T-helper 17 cell (primary cell): ENCODE results near the gene FAM110A. TPM values are rescaled to one million over a fixed set of nuclear protein-coding genes. Genes with fewer than 3 reads are reported as not detected.
"Not testable (repeated sequence)": the region's sequence is repeated elsewhere in the genome, so short reads cannot be mapped to it uniquely, and the experiment has no call there.

ENCODE experiments used
- ATAC-seq: fragments of 150-1000 bp; cut with Tn5 transposase; 2 replicates; pipeline ENCODE4 v1.10.0; 2021; ENCODE audit warnings: mild to moderate bottlenecking, moderate library complexity
- DNase-seq, 3 donors: peaks; one replicate each; pipeline versions ENCODE4 v3.0.0 to v3.0.0-alpha.2; 2020 to 2021
- H3K9me3 ChIP-seq: one replicate; pipeline ENCODE4 v1.7.0; 2013; ENCODE audit warnings: low read length, mild to moderate bottlenecking; ENCODE audit not compliant: control insufficient read depth, poor library complexity, severe bottlenecking
- H3K27ac Mint-ChIP-seq: one replicate; pipeline ENCODE4 v1.8.0; 2022; ENCODE audit warnings: mild to moderate bottlenecking, moderate library complexity, mixed read lengths
- H3K27me3 Mint-ChIP-seq: one replicate; pipeline ENCODE4 v1.8.0; 2022; ENCODE audit warnings: mixed read lengths
- H3K36me3 Mint-ChIP-seq: one replicate; pipeline ENCODE4 v1.8.0; 2022; ENCODE audit warnings: low read depth, mixed read lengths
- H3K4me1 Mint-ChIP-seq: one replicate; pipeline ENCODE4 v1.8.0; 2022; ENCODE audit warnings: mild to moderate bottlenecking, mixed read lengths
- H3K4me3 Mint-ChIP-seq: one replicate; pipeline ENCODE4 v1.8.0; 2022; ENCODE audit warnings: mild to moderate bottlenecking, moderate library complexity, mixed read lengths
- total RNA-seq, 4 donors: library from RNA in 2 of 4; stranded (reverse) in 2 of 4; gene quantifications; one replicate each; pipeline ENCODE4 v1.2.3 and lab custom pipeline; 2022 to 2026

Gene FAM110A
- total RNA-seq, 2 donors from 2014 or later, result 14.1 to 35.1 TPM

GRCh38 chr20:826695-827323 is 6.7 kb upstream of the FAM110A start:
- no peaks in the 10 kb centered on the region for H3K27me3 Mint-ChIP-seq
- ATAC-seq (no peak), DNase-seq (no peak)
- H3K9me3 ChIP-seq, result no peaks in the 10 kb centered on the region
- no peaks in the 10 kb centered on the region for H3K36me3 Mint-ChIP-seq
- H3K4me1 Mint-ChIP-seq, result peaks cover 3% of the 10 kb centered on the region
- no peak overlapping the region for H3K4me3 Mint-ChIP-seq
- H3K27ac Mint-ChIP-seq, result no peak overlapping the region

GRCh38 chr20:827981-828380 is 5.5 kb upstream of the FAM110A start:
- not testable (repeated sequence) for ATAC-seq, H3K4me3 Mint-ChIP-seq

GRCh38 chr20:828987-829386 is 4.5 kb upstream of the FAM110A start:
- H3K9me3 ChIP-seq, result no peaks in the 10 kb centered on the region
- H3K27me3 Mint-ChIP-seq, result no peaks in the 10 kb centered on the region
- H3K4me3 Mint-ChIP-seq, result no peak overlapping the region
- no peak for ATAC-seq
- H3K27ac Mint-ChIP-seq, result no peak overlapping the region
- H3K4me1 Mint-ChIP-seq, result peaks cover 5% of the 10 kb centered on the region
- no peak for DNase-seq
- H3K36me3 Mint-ChIP-seq, result no peaks in the 10 kb centered on the region

More at GRCh38 chr20:827981-828380, 5.5 kb upstream of the FAM110A start:
- not testable (repeated sequence) for H3K4me1 Mint-ChIP-seq, H3K27ac Mint-ChIP-seq, H3K36me3 Mint-ChIP-seq, H3K27me3 Mint-ChIP-seq, DNase-seq, H3K9me3 ChIP-seq

- no peaks in the 10 kb centered on the region for H3K9me3 ChIP-seq
- Mint-ChIP-seq H3K4me1 (peaks cover 5% of the 10 kb centered on the region), H3K27ac (no peak overlapping the region), H3K27me3 (no peaks in the 10 kb centered on the region), H3K4me3 (no peak overlapping the region), H3K36me3 (no peaks in the 10 kb centered on the region)
- no peak for DNase-seq
- ATAC-seq, result no peak
Measured at GRCh38 chr20:829551-829950, 4.0 kb upstream of the FAM110A start.

GRCh38 chr20:830011-830521 is 3.4 kb upstream of the FAM110A start:
- no peaks in the 10 kb centered on the region for H3K9me3 ChIP-seq
- DNase-seq (no peak), ATAC-seq (no peak)
- Mint-ChIP-seq H3K4me1 (peaks cover 10% of the 10 kb centered on the region), H3K36me3 (no peaks in the 10 kb centered on the region), H3K27ac (no peak overlapping the region), H3K27me3 (no peaks in the 10 kb centered on the region), H3K4me3 (no peak overlapping the region)

GRCh38 chr20:831251-831650 is 2.3 kb upstream of the FAM110A start:
- ATAC-seq, result no peak
- H3K4me1 Mint-ChIP-seq, result peaks cover 16% of the 10 kb centered on the region
- H3K4me3 Mint-ChIP-seq, result no peak overlapping the region
- no peak for DNase-seq
- no peak overlapping the region for H3K27ac Mint-ChIP-seq
- no peaks in the 10 kb centered on the region for H3K36me3 Mint-ChIP-seq
- no peaks in the 10 kb centered on the region for H3K9me3 ChIP-seq
- no peaks in the 10 kb centered on the region for H3K27me3 Mint-ChIP-seq

GRCh38 chr20:831956-832355 is 1.6 kb upstream of the FAM110A start:
- peaks cover 21% of the 10 kb centered on the region for H3K4me1 Mint-ChIP-seq
- no peak for DNase-seq

GRCh38 chr20:833121-833449 is 430 bp upstream of the FAM110A start:
- no peak for DNase-seq
- no peak for ATAC-seq
- H3K9me3 ChIP-seq, result no peaks in the 10 kb centered on the region
- Mint-ChIP-seq H3K27ac (peak overlapping the region; percentile 91), H3K4me3 (peak overlapping the region; percentile 93), H3K36me3 (no peaks in the 10 kb centered on the region), H3K27me3 (no peaks in the 10 kb centered on the region), H3K4me1 (peaks cover 26% of the 10 kb centered on the region)

More at GRCh38 chr20:831956-832355, 1.6 kb upstream of the FAM110A start:
- no peaks in the 10 kb centered on the region for H3K27me3 Mint-ChIP-seq
- no peaks in the 10 kb centered on the region for H3K9me3 ChIP-seq
- no peak for ATAC-seq
- no peak overlapping the region for H3K4me3 Mint-ChIP-seq
- no peak overlapping the region for H3K27ac Mint-ChIP-seq
- no peaks in the 10 kb centered on the region for H3K36me3 Mint-ChIP-seq

- H3K4me1 Mint-ChIP-seq, result peaks cover 31% of the 10 kb centered on the region
- H3K36me3 Mint-ChIP-seq, result no peaks in the 10 kb centered on the region
- H3K9me3 ChIP-seq, result no peaks in the 10 kb centered on the region
- peak overlapping the region; percentile 93 for H3K4me3 Mint-ChIP-seq
- peak overlapping the region; percentile 91 for H3K27ac Mint-ChIP-seq
- no peaks in the 10 kb centered on the region for H3K27me3 Mint-ChIP-seq
- no peak for DNase-seq
- peak; percentile 4 for ATAC-seq
Measured at GRCh38 chr20:834151-834746, 734 bp downstream of the FAM110A start.

GRCh38 chr20:835608-836045 is 2.1 kb downstream of the FAM110A start:
- H3K9me3 ChIP-seq, result no peaks in the 10 kb centered on the region
- no peaks in the 10 kb centered on the region for H3K27me3 Mint-ChIP-seq
- ATAC-seq (no peak), DNase-seq (no peak)
- H3K36me3 Mint-ChIP-seq, result no peaks in the 10 kb centered on the region
- peak overlapping the region; percentile 84 for H3K4me3 Mint-ChIP-seq
- peaks cover 31% of the 10 kb centered on the region for H3K4me1 Mint-ChIP-seq
- H3K27ac Mint-ChIP-seq, result peak overlapping the region; percentile 91

GRCh38 chr20:836190-836589 is 2.7 kb downstream of the FAM110A start:
- Mint-ChIP-seq H3K4me3 (peak overlapping the region; percentile 33), H3K27me3 (no peaks in the 10 kb centered on the region), H3K4me1 (peaks cover 31% of the 10 kb centered on the region), H3K36me3 (no peaks in the 10 kb centered on the region), H3K27ac (peak overlapping the region; percentile 91)
- DNase-seq (no peak), ATAC-seq (no peak)
- no peaks in the 10 kb centered on the region for H3K9me3 ChIP-seq

GRCh38 chr20:839015-839414 is 5.5 kb downstream of the FAM110A start:
- Mint-ChIP-seq H3K27ac (no peak overlapping the region), H3K4me1 (peaks cover 30% of the 10 kb centered on the region), H3K36me3 (no peaks in the 10 kb centered on the region), H3K27me3 (no peaks in the 10 kb centered on the region), H3K4me3 (no peak overlapping the region)
- ATAC-seq, result no peak
- no peak for DNase-seq
- H3K9me3 ChIP-seq, result no peaks in the 10 kb centered on the region

GRCh38 chr20:839626-840025 is 6.1 kb downstream of the FAM110A start:
- no peaks in the 10 kb centered on the region for H3K27me3 Mint-ChIP-seq
- H3K4me3 Mint-ChIP-seq, result no peak overlapping the region
- H3K27ac Mint-ChIP-seq, result no peak overlapping the region
- DNase-seq (no peak), ATAC-seq (no peak)
- H3K36me3 Mint-ChIP-seq, result no peaks in the 10 kb centered on the region
- no peaks in the 10 kb centered on the region for H3K9me3 ChIP-seq
- H3K4me1 Mint-ChIP-seq, result peaks cover 34% of the 10 kb centered on the region

GRCh38 chr20:840503-840857 is 7.0 kb downstream of the FAM110A start:
- Mint-ChIP-seq H3K27ac (no peak overlapping the region), H3K4me1 (peaks cover 28% of the 10 kb centered on the region), H3K27me3 (no peaks in the 10 kb centered on the region), H3K4me3 (peak overlapping the region; percentile 75), H3K36me3 (no peaks in the 10 kb centered on the region)
- no peak for DNase-seq
- no peak for ATAC-seq
- no peaks in the 10 kb centered on the region for H3K9me3 ChIP-seq
